ENCODE results near the gene CDH1.
"Not testable (repeated sequence)": the region's sequence is repeated elsewhere in the genome, so short reads cannot be mapped to it uniquely, and the experiment has no call there.

Gene CDH1

DNA sequence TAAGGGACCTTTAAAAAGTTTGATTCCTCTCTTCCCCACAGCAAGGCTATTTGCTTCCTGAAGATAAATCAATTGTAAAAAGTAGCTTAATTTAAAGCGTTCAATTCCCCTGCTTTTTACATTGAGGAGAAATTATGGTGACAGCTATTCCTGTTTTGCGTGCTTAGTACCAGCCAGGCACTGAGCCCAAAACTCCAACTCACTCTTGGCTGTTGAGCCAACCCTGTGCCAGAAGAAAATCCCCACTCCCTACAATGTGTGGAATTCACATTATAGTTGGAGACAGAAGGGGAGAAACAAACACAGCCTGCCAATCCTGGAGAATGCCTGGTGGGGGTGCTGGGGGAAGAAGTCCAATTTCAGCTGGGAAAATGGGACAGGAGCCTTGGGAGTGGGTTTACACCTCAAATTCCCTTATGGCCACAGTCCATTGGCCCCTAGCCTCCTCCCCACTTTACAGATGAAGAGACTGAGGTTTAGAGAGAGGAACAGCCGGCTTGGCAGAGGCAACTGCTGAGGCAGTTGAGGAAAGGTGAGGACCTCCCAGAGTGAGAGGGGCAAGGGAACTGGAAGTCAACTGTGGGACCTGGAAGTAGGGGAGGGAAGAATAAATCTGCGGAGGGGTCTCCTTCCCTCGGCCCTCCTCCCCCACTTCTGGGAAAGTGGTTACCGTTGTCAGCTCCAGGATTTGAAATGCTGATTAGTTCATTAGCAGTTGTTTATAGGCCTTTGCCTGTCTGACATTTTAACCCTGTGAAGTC lies 26.1 kb downstream of the CDH1 start:
- DNase-seq (ENCODE audit: low spot score): no peak

DNA sequence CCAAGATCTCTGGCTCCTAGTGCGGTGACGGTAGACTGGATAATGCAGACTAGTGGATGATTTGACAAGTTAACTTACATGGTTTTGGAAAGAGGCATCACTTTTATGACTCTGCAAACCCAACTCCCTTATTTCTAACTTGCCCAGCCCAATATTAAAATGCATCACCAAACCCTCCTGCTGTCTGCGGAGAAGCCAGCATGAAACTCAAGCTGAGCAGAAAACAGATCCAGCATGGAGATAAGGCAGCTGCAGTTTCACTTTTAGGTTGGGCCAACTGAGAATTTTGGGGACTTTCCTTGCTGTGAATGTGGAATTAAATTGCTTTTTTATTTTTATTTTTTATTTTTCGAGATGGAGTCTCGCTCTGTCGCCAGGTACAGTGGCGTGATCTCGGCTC lies 27.8 kb downstream of the CDH1 start:
- no peak for DNase-seq (ENCODE audit: low spot score)

DNA sequence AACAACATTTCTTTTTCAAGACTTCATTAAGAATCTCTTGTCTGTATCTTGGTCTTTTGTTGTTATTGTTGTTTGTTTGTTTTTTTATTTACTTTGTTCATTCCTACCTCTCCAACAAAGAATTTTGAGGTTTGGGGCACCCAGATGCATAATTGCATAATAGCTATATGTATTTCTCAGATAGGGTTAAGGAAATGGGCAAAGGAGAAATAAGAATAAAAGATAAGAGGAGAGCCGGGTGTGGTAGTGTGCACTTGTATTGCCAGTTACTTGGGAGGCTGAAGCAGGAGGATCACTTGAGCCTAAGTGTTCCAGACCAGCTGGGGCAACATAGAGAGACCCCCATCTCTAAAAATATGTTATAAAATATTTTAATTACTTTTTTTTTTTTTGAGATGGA lies 30.5 kb downstream of the CDH1 start:
- DNase-seq (ENCODE audit: low spot score): no peak

DNA sequence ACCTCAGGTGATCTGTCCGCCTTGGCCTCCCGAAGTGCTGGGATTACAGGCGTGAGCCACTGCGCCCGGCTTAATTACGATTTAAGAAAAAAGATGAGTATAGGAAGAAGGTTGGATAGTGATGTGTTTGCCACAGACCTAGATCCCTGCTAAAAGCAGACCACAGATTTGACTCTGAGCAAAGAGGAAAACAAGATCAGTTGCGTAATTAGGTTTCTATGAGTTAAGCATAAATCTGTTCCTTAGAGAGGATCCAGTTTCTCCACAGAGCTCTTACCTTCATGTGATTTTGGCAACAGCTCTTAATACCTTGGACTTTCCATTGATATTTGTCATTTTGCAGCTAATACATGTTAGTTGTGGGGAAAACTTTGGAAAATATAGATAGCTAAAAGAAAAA lies 31.1 kb downstream of the CDH1 start:
- no peak for DNase-seq (ENCODE audit: low spot score)

GRCh38 chr16:68768771-68769170 lies 31.7 kb downstream of the CDH1 start:
- no peak for DNase-seq (ENCODE audit: low spot score)

DNA sequence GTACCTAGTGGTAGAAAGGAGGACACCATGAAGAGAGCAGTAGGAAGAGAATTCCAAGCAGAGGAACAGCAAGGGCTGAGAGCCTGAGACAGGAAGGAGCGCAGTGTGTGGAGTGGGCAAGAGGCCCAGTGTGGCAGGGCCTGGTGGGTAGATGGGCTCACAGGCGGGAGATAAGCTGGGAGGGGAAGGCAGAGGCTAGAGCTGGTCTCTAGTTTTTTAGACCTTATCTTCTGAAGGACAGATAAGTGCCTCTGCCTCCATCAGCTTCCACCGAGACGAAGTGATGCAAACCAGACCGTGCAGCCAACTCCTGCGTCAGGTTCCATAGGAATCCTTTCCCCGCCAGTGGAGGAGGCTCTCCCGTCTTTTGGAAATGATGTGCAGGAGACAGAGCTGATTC lies 33.6 kb downstream of the CDH1 start:
- DNase-seq (ENCODE audit: low spot score): no peak

DNA sequence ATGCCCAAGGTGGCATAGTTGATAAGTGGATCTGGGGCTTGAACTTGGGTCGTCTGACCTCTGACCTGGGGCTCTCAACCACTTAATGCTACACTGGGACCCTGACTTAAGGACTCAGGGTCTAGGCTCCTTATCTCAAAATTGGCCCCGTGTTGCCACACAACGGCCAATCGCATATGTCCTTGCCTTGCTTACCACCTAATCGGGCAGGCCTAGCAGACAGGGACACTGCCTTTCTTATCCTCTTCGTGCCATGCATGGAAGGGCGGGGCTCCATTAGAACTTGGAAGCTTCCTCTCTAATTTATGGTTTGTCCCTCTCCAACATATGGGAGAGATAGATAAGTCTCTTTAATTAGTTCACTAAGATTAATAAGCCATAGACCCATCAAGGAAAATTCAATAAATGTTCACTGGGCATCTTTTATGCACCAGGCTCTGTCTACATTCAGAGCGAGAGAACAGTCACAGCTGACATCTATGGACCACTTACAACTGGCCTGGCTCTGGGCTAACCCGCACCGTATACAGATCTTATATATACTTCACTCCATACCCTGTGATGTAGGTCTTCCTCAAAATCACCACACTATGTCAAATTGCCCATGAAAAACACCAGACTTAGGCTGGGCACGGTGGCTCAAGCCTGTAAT lies 35.1 kb downstream of the CDH1 start:
- no peak for DNase-seq (ENCODE audit: low spot score)

GRCh38 chr16:68772871-68773270 lies 35.8 kb downstream of the CDH1 start:
- no peak for DNase-seq (ENCODE audit: low spot score)

DNA sequence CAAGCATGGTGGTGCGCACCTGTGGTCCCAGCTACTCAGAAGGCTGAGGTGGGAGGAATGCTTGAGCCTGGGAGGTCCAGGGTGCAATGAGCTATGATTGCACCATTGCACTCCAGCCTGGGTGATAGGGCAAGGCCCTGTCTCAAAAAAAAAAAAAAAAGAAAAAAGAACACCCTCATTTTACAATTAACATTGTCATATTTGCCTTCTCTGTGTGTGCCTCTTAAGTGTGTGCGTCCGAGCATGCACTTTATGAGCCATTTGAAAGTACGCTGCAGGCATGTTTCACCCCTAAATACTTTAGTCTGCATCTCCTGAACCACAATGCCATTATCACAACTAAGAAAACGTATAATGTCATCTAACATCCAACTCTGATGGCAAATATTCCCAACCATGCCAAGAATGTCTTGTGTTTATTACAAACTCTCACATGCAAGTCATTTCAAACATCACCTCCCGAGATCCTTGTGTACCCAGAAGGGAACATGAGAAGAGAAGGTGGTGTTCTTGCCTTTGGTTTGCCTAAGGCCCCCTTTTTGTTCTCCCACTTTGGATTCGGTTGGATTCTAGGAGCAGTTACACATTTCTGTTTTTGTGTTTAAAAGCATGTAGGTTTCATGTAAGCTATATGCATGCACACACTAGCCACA lies 38.0 kb downstream of the CDH1 start:
- no peak for DNase-seq (ENCODE audit: low spot score)

DNA sequence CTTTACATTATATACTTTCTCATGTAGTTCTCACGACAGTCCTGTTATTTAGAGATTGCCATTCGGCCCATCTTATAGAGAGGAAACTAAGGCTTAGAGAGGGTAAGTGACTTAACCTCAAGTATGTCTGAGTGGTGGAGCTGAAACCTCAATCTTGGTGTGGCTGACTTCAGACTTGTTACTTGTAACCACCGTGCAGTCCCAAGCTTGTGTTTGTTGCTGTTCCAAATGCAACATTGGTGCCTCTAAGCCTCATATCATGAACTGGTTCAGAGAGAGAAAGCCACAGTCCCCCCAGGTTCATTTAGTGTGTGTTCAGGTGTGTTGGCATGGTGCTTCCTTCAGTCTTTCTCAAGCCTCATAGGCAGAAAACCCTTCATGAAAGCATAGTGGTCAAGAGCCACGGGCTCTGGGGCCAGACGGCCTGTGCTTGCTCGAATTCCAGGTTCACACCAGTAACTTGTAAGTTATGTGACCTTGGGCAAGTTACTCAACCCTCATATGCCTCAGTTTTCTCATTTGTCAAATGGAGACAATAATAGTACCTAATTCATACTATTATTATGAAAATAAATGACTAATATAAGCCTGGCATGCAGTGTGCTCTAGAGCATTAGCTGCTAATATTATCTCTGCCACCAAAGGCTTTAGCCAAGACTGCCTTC lies 39.9 kb downstream of the CDH1 start:
- no peak for DNase-seq (ENCODE audit: low spot score)

DNA sequence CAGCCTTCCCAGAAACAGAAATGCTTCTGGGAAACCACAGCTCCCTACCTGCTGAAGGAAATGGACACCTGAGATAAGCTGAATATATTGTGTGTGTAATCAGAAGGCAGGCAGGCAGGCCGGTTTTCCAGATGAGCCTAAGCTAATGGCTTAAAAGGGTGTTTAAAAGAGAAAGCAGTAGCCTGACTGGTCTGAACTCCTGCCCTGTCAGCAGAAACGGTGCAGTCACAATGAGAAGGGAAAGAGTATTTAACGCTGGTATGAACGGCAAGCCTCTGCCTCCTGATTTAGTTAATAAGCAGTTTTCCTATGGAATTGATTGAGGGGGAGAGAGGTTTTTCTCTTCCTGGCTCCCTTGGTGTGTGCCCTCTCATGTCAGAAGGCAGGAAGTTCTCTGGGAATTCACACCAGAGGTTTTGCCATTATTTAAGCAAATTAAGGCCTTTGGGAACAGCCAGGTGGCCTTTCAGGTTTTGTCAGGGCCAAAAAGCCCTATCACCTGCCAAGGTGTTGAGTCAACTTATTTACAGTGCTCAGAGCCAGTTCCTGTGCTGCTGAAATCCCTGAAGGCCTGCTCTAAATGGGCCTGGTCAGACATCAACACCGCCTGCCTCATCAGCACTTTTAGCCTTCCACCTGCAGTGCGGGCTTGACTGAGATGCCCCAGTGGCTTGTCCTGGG lies 41.6 kb downstream of the CDH1 start:
- DNase-seq (ENCODE audit: low spot score): peak; percentile 74

DNA sequence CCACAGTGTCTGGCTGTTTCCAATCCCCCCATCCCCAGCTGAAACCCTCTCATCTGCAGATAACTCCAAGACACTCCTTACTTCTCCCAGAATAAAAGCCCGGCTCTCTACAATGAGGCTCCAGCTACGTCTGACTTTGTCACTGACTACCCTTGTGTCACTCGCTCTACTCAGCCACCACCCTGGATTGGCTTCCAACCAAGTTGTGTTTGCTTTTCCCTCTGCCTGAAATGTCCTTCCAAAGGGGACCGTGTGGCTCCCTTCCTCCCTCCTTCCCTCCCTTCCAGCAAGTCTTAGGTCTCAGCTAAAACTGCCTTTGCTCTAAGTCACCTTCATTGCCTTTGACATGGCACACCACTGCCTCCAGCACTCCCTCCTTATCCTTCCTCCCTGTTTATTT lies 42.8 kb downstream of the CDH1 start:
- no peak for DNase-seq (ENCODE audit: low spot score)

DNA sequence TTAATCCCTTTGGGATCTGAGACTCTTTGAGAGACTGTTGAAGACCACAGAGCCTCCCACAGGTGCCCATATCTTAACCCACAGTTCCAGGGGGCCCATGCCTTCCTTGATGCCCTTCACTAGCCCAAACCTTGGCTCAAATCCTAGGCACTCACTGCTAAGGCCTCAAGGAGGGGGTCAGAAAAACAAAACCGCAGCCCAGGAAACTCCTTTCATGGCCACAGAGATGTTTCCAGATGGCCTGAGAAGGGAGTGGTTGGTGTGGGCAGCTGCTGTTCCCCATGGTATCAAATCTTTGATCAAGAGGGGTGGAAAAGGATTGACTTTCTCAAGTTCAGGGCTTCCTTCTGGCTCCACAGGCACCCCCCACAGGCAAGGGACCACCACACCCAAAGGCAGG lies 44.7 kb downstream of the CDH1 start:
- DNase-seq (ENCODE audit: low spot score): no peak

DNA sequence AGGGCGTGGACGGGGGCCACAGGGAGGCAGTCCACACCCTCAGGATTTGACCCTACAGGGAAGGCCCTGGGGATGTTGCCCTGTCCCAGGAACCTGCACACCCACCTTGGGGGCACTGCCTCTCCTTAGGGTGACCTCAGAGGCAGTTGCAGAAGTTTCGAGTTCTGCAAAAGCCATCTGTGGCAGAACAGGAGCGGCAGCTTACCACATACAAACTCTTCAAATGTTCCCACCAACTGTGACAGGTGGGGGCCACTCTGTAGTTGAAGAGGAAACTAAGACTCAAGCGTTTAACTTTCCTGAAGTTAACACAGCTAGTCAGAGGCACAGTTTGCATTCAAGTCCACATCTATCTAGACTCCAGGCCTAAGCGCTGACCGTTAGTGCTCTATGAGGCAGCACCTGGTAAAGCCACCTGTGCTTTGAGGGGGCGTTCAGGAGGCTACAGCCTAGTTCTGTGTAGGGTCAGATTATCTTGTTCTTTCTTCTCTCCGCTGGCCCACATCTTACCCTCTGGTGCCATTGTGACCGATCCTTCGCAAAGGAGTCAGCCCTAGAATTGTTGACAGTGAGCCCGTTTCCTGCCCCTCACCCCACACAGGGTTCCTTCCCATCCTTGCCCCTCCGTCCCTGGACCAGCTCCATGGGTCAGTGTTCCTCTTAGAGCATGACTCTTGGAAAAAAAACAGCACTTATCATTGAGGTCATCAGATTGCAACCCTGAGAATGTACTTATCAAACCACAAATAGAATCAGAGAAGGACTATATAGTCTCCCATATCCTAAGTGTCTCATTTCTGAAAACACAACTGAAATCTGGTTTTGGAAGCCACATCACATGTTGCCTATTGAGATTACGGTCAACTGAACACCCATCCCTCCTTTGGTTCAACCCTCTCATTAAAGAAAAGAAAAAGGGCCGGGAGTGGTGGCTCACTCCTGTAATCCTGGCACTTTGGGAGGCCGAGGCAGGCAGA lies 45.4 kb downstream of the CDH1 start:
- DNase-seq (ENCODE audit: low spot score): no peak

DNA sequence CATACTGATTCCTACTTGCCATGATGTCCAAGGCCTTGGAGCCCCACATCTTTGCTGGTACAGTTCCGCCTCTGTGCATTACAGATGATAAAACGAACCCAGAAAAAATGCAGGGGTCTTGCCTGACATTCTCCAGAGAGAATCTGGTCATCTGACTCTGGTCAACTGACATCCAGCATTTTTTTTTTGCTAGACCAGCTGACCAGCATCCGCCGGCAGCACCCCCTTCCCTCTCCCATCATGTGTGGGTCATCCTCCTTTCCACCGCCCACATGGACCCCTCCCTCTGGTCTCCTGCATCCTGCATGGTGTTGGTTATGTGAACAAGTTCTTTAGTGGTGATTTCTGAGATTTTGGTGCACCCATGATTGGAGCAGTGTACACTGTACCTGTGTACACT lies 47.1 kb downstream of the CDH1 start:
- DNase-seq (ENCODE audit: low spot score): no peak

DNA sequence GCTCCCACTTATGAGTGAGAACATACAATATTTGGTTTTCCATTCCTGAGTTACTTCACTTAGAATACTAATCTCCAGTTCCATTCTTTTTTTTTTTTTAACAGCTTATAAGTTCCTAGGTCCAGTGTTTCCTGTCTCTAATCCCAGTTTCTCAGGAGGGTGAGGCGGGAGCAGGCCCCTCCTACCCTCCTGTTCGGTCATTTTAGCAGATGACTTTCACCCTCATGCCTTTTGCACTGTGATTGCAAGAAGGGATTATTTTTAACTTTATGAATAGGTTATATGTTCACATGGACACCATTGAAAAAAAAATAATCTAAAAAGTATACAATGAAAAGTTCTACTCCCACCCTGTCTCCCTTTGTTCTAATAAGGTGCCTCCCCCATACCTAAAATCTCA lies 47.6 kb downstream of the CDH1 start:
- no peak for DNase-seq (ENCODE audit: low spot score)

- DNase-seq (ENCODE audit: low spot score): no peak
These were observed 48.6 kb downstream of the CDH1 start for GRCh38 chr16:68785715-68786114.

DNA sequence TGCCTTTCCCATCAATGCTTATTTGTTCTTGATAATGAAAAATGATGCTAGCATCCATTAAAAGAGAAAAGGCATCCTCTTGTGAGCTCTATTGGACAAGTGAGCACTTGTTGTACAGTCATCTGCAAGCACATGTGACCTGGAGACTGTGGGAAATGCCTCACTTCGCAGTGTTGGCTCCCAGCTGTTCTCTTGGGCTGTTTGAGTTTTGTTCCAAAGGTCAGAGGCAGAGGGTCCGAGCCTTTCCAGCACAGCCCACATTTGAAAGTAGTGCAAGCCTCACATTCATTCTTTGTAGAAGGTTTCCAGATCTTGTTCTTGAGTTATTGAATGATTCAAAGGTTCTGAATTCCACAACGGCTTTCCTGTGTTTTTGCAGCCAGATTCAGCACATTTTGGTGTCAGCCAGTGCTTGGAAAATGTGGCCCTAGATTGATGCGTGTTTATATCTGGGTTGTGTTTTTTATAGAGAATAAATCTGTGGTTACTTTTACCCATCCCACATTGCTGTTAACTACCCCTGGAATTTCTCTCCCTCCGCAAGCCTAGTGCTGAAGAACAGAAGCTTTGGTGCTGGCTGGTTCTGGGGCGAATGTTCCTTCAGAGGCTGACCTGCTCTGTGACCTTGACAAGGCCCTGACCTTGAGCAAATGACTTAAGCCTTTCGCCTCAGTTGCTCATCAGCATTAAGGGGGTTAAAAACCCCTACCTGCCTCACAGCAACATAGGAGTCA lies 49.8 kb downstream of the CDH1 start:
- DNase-seq (ENCODE audit: low spot score): peak; percentile 26

GRCh38 chr16:68787419-68787807 lies 50.3 kb downstream of the CDH1 start:
- not testable (repeated sequence) for DNase-seq (ENCODE audit: low spot score)

DNA sequence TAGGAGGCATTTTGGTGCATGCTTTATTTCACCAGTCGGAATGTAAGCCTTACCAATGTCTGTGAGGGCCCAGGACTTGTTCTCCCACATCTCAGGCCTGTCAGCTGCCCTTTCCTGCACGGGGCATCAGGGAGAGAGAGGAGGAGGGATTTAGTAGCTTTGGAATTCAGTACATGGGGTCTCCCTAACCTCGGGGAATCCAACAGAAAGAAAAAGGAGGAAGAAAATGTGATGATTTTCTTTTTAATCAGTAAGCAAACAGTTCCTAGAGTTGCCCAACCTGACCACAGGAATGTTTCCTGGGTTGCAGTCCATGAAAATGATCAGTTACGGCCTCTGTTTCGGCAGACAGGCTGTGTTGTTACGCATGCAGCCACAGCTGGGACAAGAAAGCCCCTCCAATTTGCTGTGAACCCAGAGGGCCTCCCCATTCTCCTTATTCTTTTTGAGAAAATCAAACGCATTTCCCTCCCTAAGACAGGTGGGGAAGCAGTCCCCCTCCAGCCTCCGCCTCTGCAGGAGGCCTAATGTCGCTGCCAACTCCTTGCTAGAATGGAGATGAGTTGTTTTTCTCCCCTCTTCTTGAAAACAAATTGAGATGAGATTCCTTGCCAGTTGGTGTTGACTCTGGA lies 53.2 kb downstream of the CDH1 start:
- DNase-seq (ENCODE audit: low spot score): peak; percentile 93
